Peyer's patch (tissue), 4 donors: ENCODE results near the gene S100A2.

Source experiments
- POLR2A ChIP-seq, 2 donors: fragments of 450-650 bp; IDR thresholded peaks; one replicate each; pipeline ENCODE4 v1.5.1; 2017; ENCODE audit warnings: antibody characterized with exemption in 2 of 2, mild to moderate bottlenecking in 2 of 2, moderate library complexity in 2 of 2
- TF ChIP-seq, protein P1 (sequence below), 6 experiments: fragments of 450-650 bp in 4 of 6; fragments of 200-600 bp in 2 of 6; sonication (generic) in 1 of 6; IDR thresholded peaks; one replicate each; pipeline ENCODE4 v1.5.1; 2017 to 2019; ENCODE audit warnings: antibody characterized with exemption in 6 of 6, mild to moderate bottlenecking in 3 of 6, moderate library complexity in 1 of 6

DNA sequence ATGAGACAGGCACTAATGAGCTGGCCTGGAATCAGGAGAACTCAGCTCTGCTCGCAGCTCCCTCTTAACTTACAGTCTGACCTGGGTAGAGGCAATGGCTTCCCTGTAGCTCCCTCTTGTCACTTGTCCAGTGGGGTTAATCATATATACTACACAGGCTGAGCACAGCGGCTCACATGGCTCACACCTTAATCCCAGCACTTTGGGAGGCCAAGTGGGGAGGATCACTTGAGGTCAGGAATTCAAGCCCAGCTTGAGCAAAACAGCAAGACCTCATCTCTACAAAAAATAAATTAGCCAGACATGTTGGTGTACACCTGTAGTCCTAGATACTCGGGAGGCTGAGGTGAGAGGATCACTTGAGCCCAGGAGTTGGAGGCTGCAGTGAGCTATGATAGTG is 34.0 kb downstream of the S100A2 start:
- TF ChIP-seq, protein P1, sequence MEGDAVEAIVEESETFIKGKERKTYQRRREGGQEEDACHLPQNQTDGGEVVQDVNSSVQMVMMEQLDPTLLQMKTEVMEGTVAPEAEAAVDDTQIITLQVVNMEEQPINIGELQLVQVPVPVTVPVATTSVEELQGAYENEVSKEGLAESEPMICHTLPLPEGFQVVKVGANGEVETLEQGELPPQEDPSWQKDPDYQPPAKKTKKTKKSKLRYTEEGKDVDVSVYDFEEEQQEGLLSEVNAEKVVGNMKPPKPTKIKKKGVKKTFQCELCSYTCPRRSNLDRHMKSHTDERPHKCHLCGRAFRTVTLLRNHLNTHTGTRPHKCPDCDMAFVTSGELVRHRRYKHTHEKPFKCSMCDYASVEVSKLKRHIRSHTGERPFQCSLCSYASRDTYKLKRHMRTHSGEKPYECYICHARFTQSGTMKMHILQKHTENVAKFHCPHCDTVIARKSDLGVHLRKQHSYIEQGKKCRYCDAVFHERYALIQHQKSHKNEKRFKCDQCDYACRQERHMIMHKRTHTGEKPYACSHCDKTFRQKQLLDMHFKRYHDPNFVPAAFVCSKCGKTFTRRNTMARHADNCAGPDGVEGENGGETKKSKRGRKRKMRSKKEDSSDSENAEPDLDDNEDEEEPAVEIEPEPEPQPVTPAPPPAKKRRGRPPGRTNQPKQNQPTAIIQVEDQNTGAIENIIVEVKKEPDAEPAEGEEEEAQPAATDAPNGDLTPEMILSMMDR (IDR thresholded peaks at IDR 0.05) = no peak
- TF ChIP-seq POLR2A (IDR thresholded peaks at IDR 0.05) = no peak
